Adrenal gland (tissue), 5 donors: ENCODE results near the gene MPV17L.

Source experiments
- CTCF ChIP-seq, 6 experiments: fragments of 450-650 bp in 4 of 6; fragments of 200-600 bp in 2 of 6; sonication (generic) in 1 of 6; IDR thresholded peaks; 1 replicate in 5 of 6; 2 replicates in 1 of 6; pipeline versions ENCODE4 v1.5.1 to v1.8.0; 2016 to 2021; ENCODE audit warnings: antibody characterized with exemption in 6 of 6, mild to moderate bottlenecking in 2 of 6, moderate library complexity in 1 of 6
- POLR2A ChIP-seq, 2 donors: fragments of 450-650 bp; IDR thresholded peaks; one replicate each; pipeline ENCODE4 v1.6.1; 2017; ENCODE audit warnings: antibody characterized with exemption in 2 of 2, mild to moderate bottlenecking in 2 of 2, moderate library complexity in 1 of 2
- donor health status: DM: no; HTN: no; CAD: no.

GRCh38 chr16:15398618-15399316, 3.2 kb downstream of the MPV17L start:
- TF ChIP-seq CTCF (IDR thresholded peaks at IDR 0.05) = no peak
- no peak for TF ChIP-seq POLR2A (IDR thresholded peaks at IDR 0.05)
